Measurements from ENCODE around the gene FAM193A.
"Not testable (repeated sequence)": the region's sequence is repeated elsewhere in the genome, so short reads cannot be mapped to it uniquely, and the experiment has no call there.

Gene FAM193A

GRCh38 chr4:2608291-2608690 is 71.8 kb downstream of the FAM193A start:
- DNase-seq (ENCODE audit: low read depth in 3 of 3), result no peak

- DNase-seq (ENCODE audit: low read depth in 3 of 3), result no peak
Observed at GRCh38 chr4:2615821-2616220, 79.4 kb downstream of the FAM193A start.

- DNase-seq (ENCODE audit: low read depth in 3 of 3), result no peak
Observed at GRCh38 chr4:2617955-2618354, 81.5 kb downstream of the FAM193A start.

- DNase-seq (ENCODE audit: low read depth in 3 of 3), result not testable (repeated sequence)
Observed at GRCh38 chr4:2618729-2619128, 82.3 kb downstream of the FAM193A start.

GRCh38 chr4:2619459-2619858 is 83.0 kb downstream of the FAM193A start:
- no peak for DNase-seq (ENCODE audit: low read depth in 3 of 3)

- no peak for DNase-seq (ENCODE audit: low read depth in 3 of 3)
Observed at GRCh38 chr4:2621419-2621818, 85.0 kb downstream of the FAM193A start.

- no peak for DNase-seq (ENCODE audit: low read depth in 3 of 3)
Observed at GRCh38 chr4:2623442-2623841, 87.0 kb downstream of the FAM193A start.

GRCh38 chr4:2624782-2625530 is 88.5 kb downstream of the FAM193A start:
- no peak for DNase-seq (ENCODE audit: low read depth in 3 of 3)

- DNase-seq (ENCODE audit: low read depth in 3 of 3), result no peak
Observed at GRCh38 chr4:2626231-2626630, 89.8 kb downstream of the FAM193A start.

- no peak for DNase-seq (ENCODE audit: low read depth in 3 of 3)
Observed at GRCh38 chr4:2630556-2631273, 94.3 kb downstream of the FAM193A start.

- no peak for DNase-seq (ENCODE audit: low read depth in 3 of 3)
Observed at GRCh38 chr4:2634014-2634413, 97.6 kb downstream of the FAM193A start.

- no peak for DNase-seq (ENCODE audit: low read depth in 3 of 3)
Observed at GRCh38 chr4:2636331-2636730, 99.9 kb downstream of the FAM193A start.

- not testable (repeated sequence) for DNase-seq (ENCODE audit: low read depth in 3 of 3)
Observed at GRCh38 chr4:2636994-2637393, 100.5 kb downstream of the FAM193A start.

GRCh38 chr4:2637956-2638552 is 101.6 kb downstream of the FAM193A start:
- no peak for DNase-seq (ENCODE audit: low read depth in 3 of 3)

GRCh38 chr4:2638730-2639129 is 102.3 kb downstream of the FAM193A start:
- DNase-seq (ENCODE audit: low read depth in 3 of 3), result no peak

GRCh38 chr4:2642968-2643367 is 106.5 kb downstream of the FAM193A start:
- no peak for DNase-seq (ENCODE audit: low read depth in 3 of 3)

GRCh38 chr4:2643555-2643954 is 107.1 kb downstream of the FAM193A start:
- DNase-seq (ENCODE audit: low read depth in 3 of 3), result no peak

- DNase-seq (ENCODE audit: low read depth in 3 of 3), result no peak
Observed at GRCh38 chr4:2646396-2647149, 110.1 kb downstream of the FAM193A start.

- no peak for DNase-seq (ENCODE audit: low read depth in 3 of 3)
Observed at GRCh38 chr4:2647403-2648158, 111.1 kb downstream of the FAM193A start.

- no peak for DNase-seq (ENCODE audit: low read depth in 3 of 3)
Observed at GRCh38 chr4:2648159-2648814, 111.8 kb downstream of the FAM193A start.

- no peak for DNase-seq (ENCODE audit: low read depth in 3 of 3)
Observed at GRCh38 chr4:2649604-2650114, 113.2 kb downstream of the FAM193A start.

Measured in stimulated activated CD4-positive, alpha-beta T cell treated with anti-CD3 and anti-CD28 coated beads, TNF-alpha, amount 100 ng/mL, for 24 hours (primary cell).